Esophagus squamous epithelium (tissue), 4 donors: ENCODE results near the gene GALNTL6.

Source experiments
- CTCF ChIP-seq, 6 experiments: fragments of 450-650 bp in 4 of 6; fragments of 200-600 bp in 2 of 6; sonication (generic) in 2 of 6; IDR thresholded peaks; one replicate each; pipeline ENCODE4 v1.5.1; 2016 to 2019; ENCODE audit warnings: antibody characterized with exemption in 6 of 6, mild to moderate bottlenecking in 4 of 6, moderate library complexity in 4 of 6
- POLR2A ChIP-seq, 4 donors: fragments of 450-650 bp; IDR thresholded peaks; one replicate each; pipeline ENCODE4 v1.6.1; 2017; ENCODE audit warnings: antibody characterized with exemption in 4 of 4, mild to moderate bottlenecking in 4 of 4, moderate library complexity in 3 of 4

GRCh38 chr4:173005912-173006633 is 1192.9 kb downstream of the GALNTL6 start:
- TF ChIP-seq POLR2A (IDR thresholded peaks at IDR 0.05): no peak
- TF ChIP-seq CTCF (IDR thresholded peaks at IDR 0.05): no peak
